Esophagus squamous epithelium (tissue), 4 donors: ENCODE data around the gene MYO18A.

Experiments
- CTCF ChIP-seq, 6 experiments: fragments of 450-650 bp in 4 of 6; fragments of 200-600 bp in 2 of 6; sonication (generic) in 2 of 6; IDR thresholded peaks; one replicate each; pipeline ENCODE4 v1.5.1; 2016 to 2019; ENCODE audit warnings: antibody characterized with exemption in 6 of 6, mild to moderate bottlenecking in 4 of 6, moderate library complexity in 4 of 6
- POLR2A ChIP-seq, 4 donors: fragments of 450-650 bp; IDR thresholded peaks; one replicate each; pipeline ENCODE4 v1.6.1; 2017; ENCODE audit warnings: antibody characterized with exemption in 4 of 4, mild to moderate bottlenecking in 4 of 4, moderate library complexity in 3 of 4

- TF ChIP-seq CTCF (IDR thresholded peaks at IDR 0.05): no peak
- no peak for TF ChIP-seq POLR2A (IDR thresholded peaks at IDR 0.05)
These were observed 79.9 kb downstream of the MYO18A start for GRCh38 chr17:29100296-29100695.
